ENCODE measurements around the gene ULK4. TPM values are rescaled to one million over a fixed set of nuclear protein-coding genes. Genes with fewer than 3 reads are reported as not detected.
A peak's percentile ranks its signal among the peaks of the same experiment; 100 is the strongest.

The ULK4 gene
- total RNA-seq, 1 experiment from 2014 or later: 4.2 TPM

GRCh38 chr3:41198526-41198925, 763.4 kb downstream of the ULK4 start:
- peak overlapping the region; percentile 94 for H3K27ac Mint-ChIP-seq (ENCODE audit: unreplicated experiment)
- intact Hi-C loops (cut with micrococcal nuclease; ENCODE audit: unreplicated experiment): loop anchor here (10.0 kb wide), 1 partner anchor 354 kb away; no protein-coding TSS in a partner anchor

GRCh38 chr3:41198046-41198445, 763.9 kb downstream of the ULK4 start:
- peaks cover 17% of the 10 kb centered on the region for H3K4me1 ChIP-seq
- peaks cover 18% of the 10 kb centered on the region for H3K36me3 Mint-ChIP-seq (ENCODE audit: insufficient read depth, unreplicated experiment)
- ChIA-PET POLR2A (interaction anchor here (0.6 to 1.9 kb wide), 2 partner anchors 22 to 680 kb away, joined by 6 to 13 read pairs; no protein-coding TSS in a partner anchor), CTCF (no interaction called here)
- TSS peak; percentile 80 for BruUV-seq (replicated peaks)
- intact Hi-C loops (cut with micrococcal nuclease; ENCODE audit: unreplicated experiment): loop anchor here (10.0 kb wide), 1 partner anchor 353 kb away; no protein-coding TSS in a partner anchor
- no peaks in the 10 kb centered on the region for H3K9me3 ChIP-seq
- TF ChIP-seq CTCF (IDR thresholded peaks at IDR 0.05; ENCODE audit: insufficient read depth in 1 of 2, low read depth in 1 of 2, low read length in 1 of 2, severe bottlenecking in 1 of 2, unreplicated experiment in 1 of 2): no peak
- H3K4me1 Mint-ChIP-seq (ENCODE audit: low read depth, unreplicated experiment): peaks cover 10% of the 10 kb centered on the region
- peak overlapping the region; percentile 97 for H3K4me3 ChIP-seq (ENCODE audit: low read depth, low read length)
- no peaks in the 10 kb centered on the region for H3K36me3 ChIP-seq (ENCODE audit: control insufficient read depth, insufficient read depth, low read length)
- H3K4me3 Mint-ChIP-seq (ENCODE audit: unreplicated experiment): peak overlapping the region; percentile 80
- peak overlapping the region; percentile 94 for H3K27ac Mint-ChIP-seq (ENCODE audit: unreplicated experiment)
- no peaks in the 10 kb centered on the region for H3K27me3 Mint-ChIP-seq (ENCODE audit: insufficient read depth, unreplicated experiment)
- no peaks in the 10 kb centered on the region for H3K27me3 ChIP-seq (replicated peaks; ENCODE audit: control insufficient read depth, insufficient read depth, low read length)
- H3K9me3 Mint-ChIP-seq (ENCODE audit: unreplicated experiment): no peaks in the 10 kb centered on the region
- DNase-seq: no peak

More at GRCh38 chr3:41198526-41198925, 763.4 kb downstream of the ULK4 start:
- Mint-ChIP-seq H3K4me1 (ENCODE audit: low read depth, unreplicated experiment) (peaks cover 13% of the 10 kb centered on the region), H3K4me3 (ENCODE audit: unreplicated experiment) (peak overlapping the region; percentile 80), H3K36me3 (ENCODE audit: insufficient read depth, unreplicated experiment) (peaks cover 18% of the 10 kb centered on the region), H3K9me3 (ENCODE audit: unreplicated experiment) (no peaks in the 10 kb centered on the region), H3K27me3 (ENCODE audit: insufficient read depth, unreplicated experiment) (no peaks in the 10 kb centered on the region)
- Histone ChIP-seq H3K36me3 (ENCODE audit: control insufficient read depth, insufficient read depth, low read length) (no peaks in the 10 kb centered on the region), H3K9me3 (no peaks in the 10 kb centered on the region), H3K4me3 (ENCODE audit: low read depth, low read length) (peak overlapping the region; percentile 97), H3K27me3 (replicated peaks; ENCODE audit: control insufficient read depth, insufficient read depth, low read length) (no peaks in the 10 kb centered on the region), H3K4me1 (peaks cover 22% of the 10 kb centered on the region)
- no peak for TF ChIP-seq CTCF (IDR thresholded peaks at IDR 0.05; ENCODE audit: insufficient read depth in 1 of 2, low read depth in 1 of 2, low read length in 1 of 2, severe bottlenecking in 1 of 2, unreplicated experiment in 1 of 2)
- CTCF ChIA-PET: interaction anchor here (0.7 kb wide), 1 partner anchor 36 kb away, joined by 4 read pairs; no protein-coding TSS in a partner anchor
- POLR2A ChIA-PET: interaction anchor here (0.6 to 1.9 kb wide), 5 partner anchors 8 to 679 kb away, joined by 3 to 14 read pairs (median 6); no protein-coding TSS in a partner anchor
- no TSS peak for BruUV-seq (replicated peaks)
- peak in 1 of 2 experiments; percentile 53 for DNase-seq

Other genes starting within 250 kb of the ULK4 start
- gene TRAK1, start 129.3 kb upstream of the ULK4 start, total RNA-seq (2022): 33.3 TPM in 2 replicates